Heart left ventricle (tissue), 16 donors: Measurements from ENCODE around the gene MAP4K4. TPM values are rescaled to one million over a fixed set of nuclear protein-coding genes. Genes with fewer than 3 reads are reported as not detected.
A peak's percentile ranks its signal among the peaks of the same experiment; 100 is the strongest.

Experiments used
- ATAC-seq, 4 donors: fragments of 200-7000 bp; cut with Tn5 transposase; one replicate each; pipeline ENCODE4 v1.9.1; 2020 to 2022; ENCODE audit warnings: moderate library complexity in 4 of 4, mild to moderate bottlenecking in 3 of 4, moderate number of reproducible peaks in 1 of 4
- DNase-seq, 5 donors: peaks; one replicate each; pipeline ENCODE4 v3.0.0-alpha.2; 2020
- H3K27ac ChIP-seq, 12 donors: fragments of 200-600 bp; sonication (generic) in 4 of 12; one replicate each; pipeline versions ENCODE4 v1.5.0 to v1.8.0; 2016 to 2022; ENCODE audit warnings: mild to moderate bottlenecking in 2 of 12
- H3K27me3 ChIP-seq, 9 donors: fragments of 200-600 bp; sonication (generic) in 2 of 9; one replicate each; pipeline versions ENCODE4 v1.5.1 to v1.8.0; 2016 to 2022; ENCODE audit warnings: mild to moderate bottlenecking in 3 of 9
- H3K36me3 ChIP-seq, 9 donors: fragments of 200-600 bp; sonication (generic) in 2 of 9; one replicate each; pipeline versions ENCODE4 v1.5.0 to v1.8.0; 2018 to 2022; ENCODE audit warnings: mild to moderate bottlenecking in 2 of 9
- H3K4me1 ChIP-seq, 12 donors: fragments of 200-600 bp; sonication (generic) in 4 of 12; one replicate each; pipeline versions ENCODE4 v1.5.0 to v1.8.0; 2016 to 2022; ENCODE audit warnings: mild to moderate bottlenecking in 3 of 12
- H3K4me3 ChIP-seq, 12 donors: fragments of 200-600 bp; sonication (generic) in 4 of 12; one replicate each; pipeline versions ENCODE4 v1.5.0 to v1.8.0; 2017 to 2022; ENCODE audit warnings: mild to moderate bottlenecking in 9 of 12, moderate library complexity in 4 of 12
- H3K9me3 ChIP-seq, 12 donors: fragments of 200-600 bp; sonication (generic) in 4 of 12; one replicate each; pipeline versions ENCODE4 v1.5.0 to v1.8.0; 2016 to 2022; ENCODE audit warnings: mild to moderate bottlenecking in 1 of 12
- POLR2A ChIP-seq, 2 donors: fragments of 450-650 bp; IDR thresholded peaks; one replicate each; pipeline ENCODE4 v1.6.1; 2017; ENCODE audit warnings: antibody characterized with exemption in 2 of 2, mild to moderate bottlenecking in 2 of 2, moderate library complexity in 2 of 2
- WGBS, 4 donors: extraction: QIAGEN DNeasy Blood & Tissue Kit in 2 of 4; methylation state at CpG; one replicate each; pipeline versions ENCODE4 v1.1.5 to v1.1.7; 2013 to 2018; 5-methylcytosine and 5-hydroxymethylcytosine counted together
- intact Hi-C, 10 donors: fragments of 100-400 bp; cut with DNase I; formaldehyde crosslinking; loops; one replicate each; pipeline versions ENCODE4 v1.11.1 to v1.14.2; 2022
- polyA plus RNA-seq, 2 donors: library from polyadenylated mRNA; stranded (reverse); fragments of 200-250 nt; gene quantifications; one replicate each; pipeline ENCODE4 v1.2.3, GENCODE V29; 2013
- total RNA-seq, 9 donors: library from RNA; depleted of rRNA in 2 of 9; stranded (reverse); fragments of >200 nt in 2 of 9; fragmentation: NEBNext Ultra II Directional in 3 of 9; extraction: Animal tissue kit (Norgen Biotek cat#: 25700) in 3 of 9; gene quantifications; one replicate each; pipeline versions ENCODE4 v1.1.0 to v1.2.4, GENCODE V29; 2016 to 2023
- TF ChIP-seq, protein P1 (sequence below), 12 donors: fragments of 200-600 bp; sonication (generic) in 4 of 12; IDR thresholded peaks; one replicate each; pipeline versions ENCODE4 v1.5.0 to v1.8.0; 2018 to 2022; ENCODE audit warnings: antibody characterized with exemption in 12 of 12, mild to moderate bottlenecking in 5 of 12
- donor health status: ischemic (EF 13 %, LVEDD 7.1; RV severe dilation, severe dysfunction).
- donor health status: healthy with polysubstance abuse.
- donor health status: DM: no; HTN: yes; CAD: no.
- donor health status: DM: no; HTN: no; CAD: no.
- donor health status: ischemic (EF 25% LVEDD 6.9; RV normal size, moderate dysfunction).
- donor health status: ischemic (EF 25% LVEDD 5.7; RV mildly dilated, moderate dysfunction).
- donor health status: healthy.
- donor health status: DM: yes; HTN: yes; CAD: no.
- donor health status: ischemic (EF 35%, LVEDD 5.7; RV mildly dilated, moderate dysfunction).
- donor health status: nonischemic (EF 11% LVEDD 7.7; RV severe dilation, severe dysfunction).
- donor health status: DM: yes; HTN: yes; CAD: no.
- donor health status: PGD.
- donor health status: ischemic (EF 29% LVEDD 5.4; RV normal size, mild dysfunction).
- donor health status: nonischemic (EF 23%, LVEDD 6.1; RV moderate dilation, normal function).

The MAP4K4 gene
- total and polyA plus RNA-seq, 11 donors = 52.7 to 192 (median 114) TPM

DNA sequence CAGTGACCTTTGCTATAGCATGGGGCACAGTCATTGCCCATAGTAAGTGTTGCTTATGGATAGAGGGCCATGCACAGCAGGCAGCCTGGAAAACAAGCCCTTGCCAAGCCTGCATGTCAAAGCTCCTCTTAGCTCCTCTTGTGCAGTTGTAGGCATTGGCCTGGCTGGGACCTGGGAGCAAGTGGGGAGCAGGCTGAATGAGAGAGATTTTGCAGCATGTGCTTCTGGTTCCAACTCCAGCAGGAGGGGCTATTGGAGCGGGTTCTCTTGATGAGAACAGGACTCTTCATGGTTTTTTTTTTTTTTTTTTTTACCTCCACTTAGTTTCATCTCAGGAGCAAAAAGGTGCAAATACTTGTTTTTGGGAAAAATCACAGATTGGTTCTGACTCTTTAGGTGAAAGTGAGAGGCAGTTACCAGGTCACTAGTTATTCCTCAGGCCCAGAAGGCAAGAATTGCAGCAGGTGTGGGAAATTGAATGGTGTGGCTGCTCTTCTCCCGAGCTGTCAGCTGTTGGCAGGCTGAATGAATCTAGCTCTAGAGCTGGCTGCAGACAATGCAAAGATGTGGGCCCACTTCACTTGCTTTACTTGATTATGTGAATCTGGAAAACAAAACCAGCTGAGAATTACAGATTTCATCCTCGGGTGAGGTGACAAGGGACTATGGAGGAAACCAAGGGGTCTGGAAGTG lies 95.9 kb downstream of the MAP4K4 start:
- 17 to 31% (median 22%) methylated on average over 3 of the region's 3 CpGs for WGBS, 4 donors
- peak in 3 of 4 donors; percentile 25 to 57 (median 30) for ATAC-seq
- peaks cover 2 to 100% (median 68%) of the 10 kb centered on the region in 12 donors for H3K4me1 ChIP-seq
- intact Hi-C loops = loop anchor here in 2 of 10 donors (5.0 kb wide), 1 partner anchor 34 kb away; no protein-coding TSS in a partner anchor
- H3K27ac ChIP-seq = peak overlapping the region in 8 of 12 donors; percentile 2 to 66 (median 29)
- no peak overlapping the region for H3K4me3 ChIP-seq
- TF ChIP-seq, protein P1, sequence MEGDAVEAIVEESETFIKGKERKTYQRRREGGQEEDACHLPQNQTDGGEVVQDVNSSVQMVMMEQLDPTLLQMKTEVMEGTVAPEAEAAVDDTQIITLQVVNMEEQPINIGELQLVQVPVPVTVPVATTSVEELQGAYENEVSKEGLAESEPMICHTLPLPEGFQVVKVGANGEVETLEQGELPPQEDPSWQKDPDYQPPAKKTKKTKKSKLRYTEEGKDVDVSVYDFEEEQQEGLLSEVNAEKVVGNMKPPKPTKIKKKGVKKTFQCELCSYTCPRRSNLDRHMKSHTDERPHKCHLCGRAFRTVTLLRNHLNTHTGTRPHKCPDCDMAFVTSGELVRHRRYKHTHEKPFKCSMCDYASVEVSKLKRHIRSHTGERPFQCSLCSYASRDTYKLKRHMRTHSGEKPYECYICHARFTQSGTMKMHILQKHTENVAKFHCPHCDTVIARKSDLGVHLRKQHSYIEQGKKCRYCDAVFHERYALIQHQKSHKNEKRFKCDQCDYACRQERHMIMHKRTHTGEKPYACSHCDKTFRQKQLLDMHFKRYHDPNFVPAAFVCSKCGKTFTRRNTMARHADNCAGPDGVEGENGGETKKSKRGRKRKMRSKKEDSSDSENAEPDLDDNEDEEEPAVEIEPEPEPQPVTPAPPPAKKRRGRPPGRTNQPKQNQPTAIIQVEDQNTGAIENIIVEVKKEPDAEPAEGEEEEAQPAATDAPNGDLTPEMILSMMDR (IDR thresholded peaks at IDR 0.05) = peak in 7 of 12 donors; percentile 11 to 57 (median 31)
- no peak for TF ChIP-seq POLR2A (IDR thresholded peaks at IDR 0.05)
- H3K36me3 ChIP-seq = peaks cover 0 to 4% (median 0%) of the 10 kb centered on the region in 9 donors
- DNase-seq = peak in 3 of 5 donors; percentile 37 to 62 (median 42)
- no peaks in the 10 kb centered on the region for H3K9me3 ChIP-seq
- no peaks in the 10 kb centered on the region for H3K27me3 ChIP-seq

DNA sequence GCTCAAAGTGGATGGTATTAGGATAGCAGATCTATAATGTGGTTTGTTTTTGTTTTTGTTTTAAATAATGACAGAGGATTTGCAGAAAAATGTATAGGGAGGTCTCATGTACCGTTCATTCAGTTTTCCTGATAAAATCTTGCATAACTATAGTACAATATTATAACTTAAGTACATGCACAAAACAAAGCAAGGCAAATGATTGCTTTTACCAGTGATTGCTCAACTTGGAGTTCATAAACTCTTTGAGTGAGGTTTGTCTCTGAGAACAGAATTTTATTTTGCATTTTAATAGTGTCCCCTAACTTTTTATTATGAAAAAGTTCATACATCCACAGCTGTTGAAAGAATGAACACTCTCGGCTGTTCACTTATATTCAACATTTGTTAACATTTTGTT lies 96.6 kb downstream of the MAP4K4 start:
- peaks cover 0 to 100% (median 62%) of the 10 kb centered on the region in 12 donors for H3K4me1 ChIP-seq
- H3K4me3 ChIP-seq = no peak overlapping the region
- peaks cover 0 to 4% (median 0%) of the 10 kb centered on the region in 9 donors for H3K36me3 ChIP-seq
- H3K27ac ChIP-seq = peak overlapping the region in 4 of 12 donors; percentile 7 to 36 (median 24)
- H3K9me3 ChIP-seq = no peaks in the 10 kb centered on the region
- TF ChIP-seq POLR2A (IDR thresholded peaks at IDR 0.05) = no peak
- TF ChIP-seq, protein P1 (IDR thresholded peaks at IDR 0.05) = no peak
- no peaks in the 10 kb centered on the region for H3K27me3 ChIP-seq
- intact Hi-C loops = loop anchor here in 2 of 10 donors (5.0 kb wide), 1 partner anchor 33 kb away; no protein-coding TSS in a partner anchor
- ATAC-seq (no peak), DNase-seq (no peak)
- WGBS, 4 donors = 61 to 65% (median 63%) methylated on average over 2 of the region's 2 CpGs

DNA sequence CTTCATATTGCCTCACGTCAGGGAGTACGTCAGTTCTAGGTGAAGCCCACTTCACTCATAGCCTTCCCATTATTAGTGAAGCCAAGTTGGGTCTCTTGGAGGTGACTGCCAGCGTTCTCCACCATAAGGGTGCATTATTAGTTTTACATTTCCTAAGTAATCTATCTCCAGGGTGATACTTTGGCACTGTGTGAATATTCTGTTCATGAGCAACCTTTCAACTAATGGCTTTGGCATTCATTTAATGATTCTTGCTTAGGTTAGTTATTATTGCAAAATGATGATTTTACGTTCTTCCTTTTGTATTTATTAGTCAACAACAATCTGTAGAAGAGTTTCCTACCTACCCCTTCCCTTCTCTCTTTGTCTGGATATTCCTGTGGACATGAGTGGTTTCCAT lies 97.5 kb downstream of the MAP4K4 start:
- DNase-seq = no peak
- no peak for TF ChIP-seq POLR2A (IDR thresholded peaks at IDR 0.05)
- TF ChIP-seq, protein P1 (IDR thresholded peaks at IDR 0.05) = no peak
- Histone ChIP-seq H3K36me3 (peaks cover 0 to 4% (median 0%) of the 10 kb centered on the region in 9 donors), H3K4me3 (no peak overlapping the region), H3K9me3 (no peaks in the 10 kb centered on the region), H3K27ac (peak overlapping the region in 2 of 12 donors; percentile 7 to 10), H3K4me1 (peaks cover 0 to 92% (median 54%) of the 10 kb centered on the region in 12 donors), H3K27me3 (no peaks in the 10 kb centered on the region)
- intact Hi-C loops = no loop called here
- WGBS, 4 donors = 89 to 97% (median 94%) methylated on average over 4 of the region's 4 CpGs
- no peak for ATAC-seq

DNA sequence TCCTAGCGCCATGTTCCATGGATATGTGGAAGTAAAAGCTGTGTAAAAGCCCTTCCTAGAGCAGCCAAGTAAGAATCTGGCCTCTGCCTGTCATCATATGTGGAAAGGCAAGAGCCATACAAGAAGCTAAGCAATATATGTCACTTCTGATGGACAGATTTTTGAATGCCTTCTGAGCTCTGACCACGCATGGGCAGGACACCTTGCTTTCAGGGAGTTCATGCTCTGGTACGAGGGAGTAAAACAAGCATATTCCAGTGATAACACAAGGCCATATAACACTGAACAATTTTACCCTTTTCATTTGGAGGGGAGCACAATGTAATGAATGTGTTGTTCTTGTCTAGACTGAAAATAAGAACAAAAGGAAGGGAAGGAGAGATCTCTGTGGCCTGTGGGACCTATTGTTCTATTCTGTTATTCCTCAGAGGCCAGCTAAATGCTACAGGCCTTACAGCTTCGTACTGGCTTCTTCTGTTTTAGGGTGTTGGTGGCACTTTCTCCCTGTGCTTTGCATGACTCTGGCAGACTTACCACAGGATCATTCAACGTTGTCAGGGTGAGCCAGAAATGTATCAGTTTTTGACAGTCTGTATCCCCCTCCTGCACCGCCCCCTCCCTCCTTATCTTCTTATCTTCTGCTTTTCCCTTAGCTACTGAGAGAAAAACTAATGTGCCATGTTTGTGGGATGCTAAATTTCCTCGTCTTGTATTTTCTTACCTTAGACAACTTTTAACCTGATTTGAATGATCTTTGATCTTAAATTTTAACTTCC lies 99.5 kb downstream of the MAP4K4 start:
- H3K4me3 ChIP-seq = no peak overlapping the region
- ATAC-seq (no peak), DNase-seq (no peak)
- no peaks in the 10 kb centered on the region for H3K9me3 ChIP-seq
- intact Hi-C loops = no loop called here
- peak overlapping the region in 1 of 12 donors; percentile 5 for H3K27ac ChIP-seq
- TF ChIP-seq, protein P1 (IDR thresholded peaks at IDR 0.05) = no peak
- no peak for TF ChIP-seq POLR2A (IDR thresholded peaks at IDR 0.05)
- H3K4me1 ChIP-seq = peaks cover 3 to 81% (median 47%) of the 10 kb centered on the region in 12 donors
- H3K36me3 ChIP-seq = no peaks in the 10 kb centered on the region
- 70 to 75% (median 73%) methylated on average over 7 of the region's 7 CpGs for WGBS, 4 donors
- no peaks in the 10 kb centered on the region for H3K27me3 ChIP-seq
